Activated CD4-positive, alpha-beta T cell treated with anti-CD3 and anti-CD28 coated beads, Interleukin-2, amount 10 ng/mL, durations not matched to agents 7 days and 5 days (primary cell): ENCODE results near the gene SKAP1. TPM values are rescaled to one million over a fixed set of nuclear protein-coding genes. Genes with fewer than 3 reads are reported as not detected.
A peak's percentile ranks its signal among the peaks of the same experiment; 100 is the strongest.

Experiments
- CTCF ChIA-PET: fragments of 350-600 bp; sonication (Branson Sonifier 250); formaldehyde crosslinking; loops from one replicate; lab custom pipeline; 2021; ENCODE audit warnings: antibody characterized with exemption; lab: Charles Lee
- POLR2A ChIA-PET: fragments of 350-600 bp; sonication (Branson Sonifier 250); formaldehyde crosslinking; loops from one replicate; lab custom pipeline; 2021; ENCODE audit warnings: antibody characterized with exemption; lab: Charles Lee
- DNase-seq: peaks from one replicate; pipeline ENCODE4 v3.0.0-alpha.2; 2020
- H3K27ac Mint-ChIP-seq: one replicate; pipeline ENCODE4 v1.8.0; 2021; ENCODE audit warnings: mild to moderate bottlenecking, moderate library complexity, mixed read lengths
- H3K27me3 Mint-ChIP-seq: one replicate; pipeline ENCODE4 v1.8.0; 2021; ENCODE audit warnings: mixed read lengths
- H3K36me3 Mint-ChIP-seq: one replicate; pipeline ENCODE4 v1.8.0; 2021; ENCODE audit warnings: low read depth, mixed read lengths
- H3K4me1 Mint-ChIP-seq: one replicate; pipeline ENCODE4 v1.8.0; 2021; ENCODE audit warnings: mixed read lengths
- H3K4me3 Mint-ChIP-seq: one replicate; pipeline ENCODE4 v1.8.0; 2021; ENCODE audit warnings: mild to moderate bottlenecking, moderate library complexity, mixed read lengths
- H3K9me3 Mint-ChIP-seq: one replicate; pipeline ENCODE4 v1.8.0; 2021; ENCODE audit warnings: mixed read lengths
- microRNA-seq: library from miRNA; unstranded; fragments of <30 nt; microRNA quantifications from one replicate; pipeline ENCODE4 v1.2.0, GENCODE V29; 2021; ENCODE audit warnings: borderline microRNAs expressed, borderline replicate concordance
- total RNA-seq, 2 experiments: library from RNA; stranded (reverse); gene quantifications; one replicate each; pipeline ENCODE4 v1.2.3, GENCODE V29; 2021

The SKAP1 gene
- total RNA-seq, 2 experiments from 2014 or later, result 123 to 144 TPM

GRCh38 chr17:48100591-48101011 is 329.4 kb downstream of the SKAP1 start:
- H3K36me3 Mint-ChIP-seq, result peaks cover 16% of the 10 kb centered on the region
- no peaks in the 10 kb centered on the region for H3K27me3 Mint-ChIP-seq
- H3K27ac Mint-ChIP-seq, result peak overlapping the region; percentile 95
- POLR2A ChIA-PET, result no interaction called here
- H3K4me1 Mint-ChIP-seq, result peaks cover 62% of the 10 kb centered on the region
- CTCF ChIA-PET, result interaction anchor here (0.8 to 1.1 kb wide), 5 partner anchors 15 to 536 kb away, joined by 3 to 4 read pairs (median 3); no protein-coding TSS in a partner anchor
- peak overlapping the region; percentile 96 for H3K4me3 Mint-ChIP-seq
- peaks cover 12% of the 10 kb centered on the region for H3K9me3 Mint-ChIP-seq
- DNase-seq, result no peak

GRCh38 chr17:48100160-48100559 is 329.9 kb downstream of the SKAP1 start:
- POLR2A ChIA-PET, result no interaction called here
- no peak for DNase-seq
- Mint-ChIP-seq H3K36me3 (peaks cover 16% of the 10 kb centered on the region), H3K4me1 (peaks cover 62% of the 10 kb centered on the region), H3K9me3 (peaks cover 12% of the 10 kb centered on the region), H3K27ac (no peak overlapping the region), H3K27me3 (no peaks in the 10 kb centered on the region), H3K4me3 (peak overlapping the region; percentile 96)
- CTCF ChIA-PET, result interaction anchor here (1.2 kb wide), 2 partner anchors 8 to 75 kb away, joined by 3 to 4 read pairs; no protein-coding TSS in a partner anchor

- H3K4me3 Mint-ChIP-seq, result no peak overlapping the region
- CTCF ChIA-PET, result interaction anchor here (0.7 to 2.3 kb wide), 5 partner anchors 10 to 70 kb away, joined by 3 to 9 read pairs (median 3); partner anchors contain the start of gene SNX11
- H3K36me3 Mint-ChIP-seq, result peaks cover 6% of the 10 kb centered on the region
- no peaks in the 10 kb centered on the region for H3K9me3 Mint-ChIP-seq
- peaks cover 32% of the 10 kb centered on the region for H3K4me1 Mint-ChIP-seq
- H3K27me3 Mint-ChIP-seq, result no peaks in the 10 kb centered on the region
- H3K27ac Mint-ChIP-seq, result no peak overlapping the region
- DNase-seq, result no peak
- POLR2A ChIA-PET, result no interaction called here
These were observed 334.4 kb downstream of the SKAP1 start for GRCh38 chr17:48095611-48096010.

GRCh38 chr17:48093341-48094045 is 336.5 kb downstream of the SKAP1 start:
- CTCF ChIA-PET, result interaction anchor here (1.1 to 1.4 kb wide), 2 partner anchors 21 to 150 kb away, joined by 4 to 5 read pairs; no protein-coding TSS in a partner anchor
- Mint-ChIP-seq H3K27me3 (no peaks in the 10 kb centered on the region), H3K4me1 (peaks cover 22% of the 10 kb centered on the region), H3K9me3 (no peaks in the 10 kb centered on the region), H3K27ac (no peak overlapping the region), H3K4me3 (no peak overlapping the region), H3K36me3 (peaks cover 9% of the 10 kb centered on the region)
- no peak for DNase-seq
- POLR2A ChIA-PET, result no interaction called here

GRCh38 chr17:48084932-48085331 is 345.1 kb downstream of the SKAP1 start:
- POLR2A ChIA-PET, result no interaction called here
- Mint-ChIP-seq H3K27me3 (no peaks in the 10 kb centered on the region), H3K27ac (no peak overlapping the region), H3K36me3 (no peaks in the 10 kb centered on the region), H3K4me1 (peaks cover 9% of the 10 kb centered on the region), H3K4me3 (no peak overlapping the region), H3K9me3 (no peaks in the 10 kb centered on the region)
- DNase-seq, result no peak
- CTCF ChIA-PET, result interaction anchor here (0.5 to 1.5 kb wide), 2 partner anchors 11 to 58 kb away, joined by 3 to 5 read pairs; no protein-coding TSS in a partner anchor

Small RNA genes within 50 kb of the gene (microRNA-seq; reads per million reads assigned to microRNA genes)
- gene MIR1203, result not detected

Other genes with a start within 250 kb of the SKAP1 start
- gene HOXB1, start 100.8 kb upstream of the SKAP1 start, total RNA-seq, result not detected
- 1 to 10 TPM; 3.4 to 4.7 TPM for gene HOXB2, start 114.9 kb upstream of the SKAP1 start, total RNA-seq
- gene HOXB4, start 148.1 kb upstream of the SKAP1 start, total RNA-seq, result 1 to 10 TPM; 3.3 to 3.6 TPM
- 1 to 10 TPM; 3.1 to 4.5 TPM for gene HOXB3, start 160.0 kb upstream of the SKAP1 start, total RNA-seq
- gene HOXB5, start 163.6 kb upstream of the SKAP1 start, total RNA-seq, result not detected
- not detected for gene HOXB6, start 174.8 kb upstream of the SKAP1 start, total RNA-seq
- under 1 TPM; 0.25 to 0.30 TPM for gene HOXB7, start 180.8 kb upstream of the SKAP1 start, total RNA-seq
- not detected for gene HOXB8, start 185.1 kb upstream of the SKAP1 start, total RNA-seq
- gene HOXB9, start 196.1 kb upstream of the SKAP1 start, total RNA-seq, result not detected